ENCODE results near the gene DKKL1. TPM values are rescaled to one million over a fixed set of nuclear protein-coding genes. Genes with fewer than 3 reads are reported as not detected.

Gene DKKL1
- total and polyA plus RNA-seq, 10 donors, result 0.57 to 1.1 (median 0.68) TPM; not detected in 6

DNA sequence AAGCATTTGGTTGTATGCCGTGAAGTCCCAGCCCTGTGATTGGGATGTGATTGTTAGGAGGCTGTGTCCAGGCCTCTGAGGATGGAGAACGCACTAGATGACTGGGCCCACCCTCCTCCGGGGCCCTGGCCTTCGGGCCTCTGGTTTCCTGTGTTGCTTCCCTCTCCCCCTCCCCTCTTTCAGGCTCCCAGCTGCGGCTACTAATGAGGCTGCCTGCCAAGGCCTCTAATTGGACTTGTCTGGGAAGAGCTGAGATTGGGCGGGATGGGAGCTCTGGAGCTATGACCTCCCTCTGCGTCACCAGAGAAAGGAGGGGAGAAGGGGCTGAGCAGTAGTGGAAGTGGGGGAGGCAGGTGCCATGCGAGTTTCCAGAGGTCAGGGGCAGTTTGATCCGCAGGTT is 49.7 kb downstream of the DKKL1 start:
- TF ChIP-seq POLR2A (IDR thresholded peaks at IDR 0.05) (no peak), POLR2AphosphoS5 (IDR thresholded peaks at IDR 0.05) (no peak)
- TF ChIP-seq, protein P1, sequence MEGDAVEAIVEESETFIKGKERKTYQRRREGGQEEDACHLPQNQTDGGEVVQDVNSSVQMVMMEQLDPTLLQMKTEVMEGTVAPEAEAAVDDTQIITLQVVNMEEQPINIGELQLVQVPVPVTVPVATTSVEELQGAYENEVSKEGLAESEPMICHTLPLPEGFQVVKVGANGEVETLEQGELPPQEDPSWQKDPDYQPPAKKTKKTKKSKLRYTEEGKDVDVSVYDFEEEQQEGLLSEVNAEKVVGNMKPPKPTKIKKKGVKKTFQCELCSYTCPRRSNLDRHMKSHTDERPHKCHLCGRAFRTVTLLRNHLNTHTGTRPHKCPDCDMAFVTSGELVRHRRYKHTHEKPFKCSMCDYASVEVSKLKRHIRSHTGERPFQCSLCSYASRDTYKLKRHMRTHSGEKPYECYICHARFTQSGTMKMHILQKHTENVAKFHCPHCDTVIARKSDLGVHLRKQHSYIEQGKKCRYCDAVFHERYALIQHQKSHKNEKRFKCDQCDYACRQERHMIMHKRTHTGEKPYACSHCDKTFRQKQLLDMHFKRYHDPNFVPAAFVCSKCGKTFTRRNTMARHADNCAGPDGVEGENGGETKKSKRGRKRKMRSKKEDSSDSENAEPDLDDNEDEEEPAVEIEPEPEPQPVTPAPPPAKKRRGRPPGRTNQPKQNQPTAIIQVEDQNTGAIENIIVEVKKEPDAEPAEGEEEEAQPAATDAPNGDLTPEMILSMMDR (IDR thresholded peaks at IDR 0.05 in 8 of 11, conservative IDR thresholded peaks at IDR 0.05 in 3 of 11), result no peak
- Histone ChIP-seq H3K4me1 (peaks cover 5 to 38% (median 24%) of the 10 kb centered on the region in 6 donors), H3K27me3 (replicated peaks in 1 of 7) (peaks cover 0 to 21% (median 0%) of the 10 kb centered on the region in 7 donors), H3K36me3 (no peaks in the 10 kb centered on the region), H3K4me3 (no peak overlapping the region), H3K9me3 (no peaks in the 10 kb centered on the region), H3K27ac (no peak overlapping the region)
- intact Hi-C loops (cut with DNase I; ENCODE audit: low total_unique reads), result no loop called here
- WGBS, 5 donors, result 50 to 73% (median 59%) methylated on average over 8 to 9 of the region's 9 CpGs
- no peak for DNase-seq

- H3K4me3 ChIP-seq, result no peak overlapping the region
- TF ChIP-seq POLR2A (IDR thresholded peaks at IDR 0.05), result no peak
- TF ChIP-seq, protein P1 (IDR thresholded peaks at IDR 0.05 in 8 of 11, conservative IDR thresholded peaks at IDR 0.05 in 3 of 11), result no peak
- intact Hi-C loops (cut with DNase I; ENCODE audit: low total_unique reads), result no loop called here
- no peaks in the 10 kb centered on the region for H3K9me3 ChIP-seq
- peaks cover 5 to 29% (median 15%) of the 10 kb centered on the region in 6 donors for H3K4me1 ChIP-seq
- no peak overlapping the region for H3K27ac ChIP-seq
- H3K36me3 ChIP-seq, result no peaks in the 10 kb centered on the region
- no peak for DNase-seq
- peaks cover 0 to 31% (median 3%) of the 10 kb centered on the region in 7 donors for H3K27me3 ChIP-seq (replicated peaks in 1 of 7)
- WGBS, 5 donors, result 51 to 89% (median 73%) methylated on average over 3 of the region's 3 CpGs
Measured at GRCh38 chr19:49414256-49414655, 50.6 kb downstream of the DKKL1 start.

DNA sequence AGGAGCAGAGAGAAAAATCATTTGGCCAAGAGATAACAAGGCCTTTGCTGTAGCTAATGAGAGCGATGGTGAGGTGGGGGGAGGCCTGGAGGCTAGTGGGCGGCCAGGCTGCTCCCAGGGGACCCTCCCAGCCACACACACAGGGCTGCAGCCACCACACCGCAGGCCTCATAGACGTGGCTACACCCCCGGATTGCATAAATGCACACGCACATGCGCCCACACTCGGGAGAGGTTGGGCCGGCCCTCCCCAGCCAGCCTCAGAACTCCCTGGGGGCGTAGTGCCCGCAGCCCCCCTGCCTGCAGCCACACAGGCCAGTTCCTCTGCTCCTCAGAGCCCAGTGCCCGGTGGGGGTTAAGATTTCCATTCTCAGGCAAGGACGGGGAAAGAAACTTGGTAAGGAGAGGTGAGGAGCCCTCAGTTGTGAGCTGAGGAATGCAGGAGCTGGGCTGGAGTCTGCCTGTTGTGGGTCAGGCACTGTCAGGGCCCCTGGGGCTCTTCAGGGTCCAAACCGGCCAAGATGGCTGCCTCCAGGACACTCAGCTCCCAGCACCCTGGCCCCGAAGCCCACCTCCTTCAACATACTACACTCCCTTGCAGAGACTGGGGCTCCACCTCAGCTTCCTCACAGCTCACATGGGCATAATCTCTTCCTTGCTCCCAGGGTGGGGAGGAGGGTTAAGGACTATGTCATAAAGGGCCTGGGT is 51.6 kb downstream of the DKKL1 start:
- Histone ChIP-seq H3K4me1 (peaks cover 0 to 19% (median 6%) of the 10 kb centered on the region in 6 donors), H3K4me3 (no peak overlapping the region), H3K36me3 (no peaks in the 10 kb centered on the region), H3K27ac (no peak overlapping the region), H3K9me3 (no peaks in the 10 kb centered on the region), H3K27me3 (replicated peaks in 1 of 7) (peaks cover 0 to 41% (median 6%) of the 10 kb centered on the region in 7 donors)
- intact Hi-C loops (cut with DNase I; ENCODE audit: low total_unique reads), result no loop called here
- WGBS, 5 donors, result 51 to 70% (median 68%) methylated on average over 6 to 15 of the region's 15 CpGs
- TF ChIP-seq POLR2AphosphoS5 (IDR thresholded peaks at IDR 0.05), result no peak
- TF ChIP-seq, protein P1 (IDR thresholded peaks at IDR 0.05 in 8 of 11, conservative IDR thresholded peaks at IDR 0.05 in 3 of 11), result no peak
- no peak for TF ChIP-seq POLR2A (IDR thresholded peaks at IDR 0.05)
- no peak for DNase-seq

DNA sequence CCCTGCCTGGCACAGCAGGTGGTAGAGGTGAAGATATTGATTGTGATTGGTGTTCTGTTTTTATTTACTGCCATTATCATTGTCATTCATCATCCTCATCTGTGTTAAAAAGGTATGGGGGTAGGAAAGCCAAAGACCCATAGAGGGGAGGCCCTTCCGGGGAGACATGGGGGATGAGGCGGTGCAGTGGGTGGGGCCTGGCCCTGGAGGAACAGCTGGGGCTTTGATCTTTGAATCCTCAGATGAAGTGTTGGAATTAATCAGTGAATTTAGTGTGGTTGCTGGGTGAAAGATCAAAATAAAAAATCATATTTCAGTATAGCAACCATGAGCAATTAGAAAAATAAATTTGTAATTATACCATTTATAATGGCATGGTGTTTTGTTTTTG is 52.1 kb downstream of the DKKL1 start:
- no peak for TF ChIP-seq POLR2A (IDR thresholded peaks at IDR 0.05)
- TF ChIP-seq, protein P1 (IDR thresholded peaks at IDR 0.05 in 8 of 11, conservative IDR thresholded peaks at IDR 0.05 in 3 of 11), result no peak
- H3K4me3 ChIP-seq, result no peak overlapping the region
- 76 to 88% (median 83%) methylated on average over 2 of the region's 2 CpGs for WGBS, 5 donors
- no peak for DNase-seq
- H3K9me3 ChIP-seq, result no peaks in the 10 kb centered on the region
- H3K4me1 ChIP-seq, result peaks cover 0 to 22% (median 9%) of the 10 kb centered on the region in 6 donors
- intact Hi-C loops (cut with DNase I; ENCODE audit: low total_unique reads), result no loop called here
- peaks cover 0 to 46% (median 11%) of the 10 kb centered on the region in 7 donors for H3K27me3 ChIP-seq (replicated peaks in 1 of 7)
- no peak overlapping the region for H3K27ac ChIP-seq
- no peaks in the 10 kb centered on the region for H3K36me3 ChIP-seq

All from spleen (tissue), 11 donors.